CD4-positive, alpha-beta T cell (primary cell): ENCODE measurements around the gene DNAJB11. TPM values are rescaled to one million over a fixed set of nuclear protein-coding genes. Genes with fewer than 3 reads are reported as not detected.
"Not testable (repeated sequence)": the region's sequence is repeated elsewhere in the genome, so short reads cannot be mapped to it uniquely, and the experiment has no call there.

Experiments used
- ATAC-seq: fragments of 200-7000 bp; cut with Tn5 transposase; one replicate; pipeline ENCODE4 v1.10.0; 2022; ENCODE audit warnings: mild to moderate bottlenecking; ENCODE audit not compliant: poor library complexity
- CTCF ChIA-PET: fragments of 350-600 bp; sonication (Branson Sonifier 250); formaldehyde crosslinking; loops from one replicate; lab custom pipeline; 2021; ENCODE audit warnings: antibody characterized with exemption, inconsistent platforms; lab: Charles Lee
- POLR2A ChIA-PET: fragments of 350-600 bp; sonication (Branson Sonifier 250); formaldehyde crosslinking; loops from one replicate; lab custom pipeline; 2021; ENCODE audit warnings: antibody characterized with exemption, inconsistent platforms; lab: Charles Lee
- DNase-seq, 14 experiments: peaks; one replicate each; pipeline ENCODE4 v3.0.0-alpha.2; 2013 to 2020; ENCODE audit warnings: mixed read lengths in 2 of 14
- H3K27ac ChIP-seq, 2 donors: one replicate each; pipeline versions ENCODE4 v1.5.1 to v1.7.0; 2013; ENCODE audit warnings: low read length in 2 of 2, low read depth in 1 of 2, mild to moderate bottlenecking in 1 of 2
- H3K27me3 ChIP-seq, 2 experiments: 1 replicate in 1 of 2; 2 replicates in 1 of 2; pipeline versions ENCODE4 v1.6.1 to v1.7.0; 2013; ENCODE audit warnings: low read length in 2 of 2, control low read depth in 1 of 2, mild to moderate bottlenecking in 1 of 2, moderate library complexity in 1 of 2; ENCODE audit not compliant: insufficient read depth in 2 of 2, control insufficient read depth in 1 of 2
- H3K36me3 ChIP-seq: one replicate; pipeline ENCODE4 v1.6.1; 2013; ENCODE audit warnings: low read length, control low read depth; ENCODE audit not compliant: insufficient read depth
- H3K4me1 ChIP-seq: one replicate; pipeline ENCODE4 v1.6.1; 2013; ENCODE audit warnings: low read length, control low read depth; ENCODE audit not compliant: insufficient read depth
- H3K4me3 ChIP-seq: one replicate; pipeline ENCODE4 v1.5.1; 2013; ENCODE audit warnings: mild to moderate bottlenecking, low read length, moderate library complexity
- H3K9me3 ChIP-seq, 2 experiments: 1 replicate in 1 of 2; 2 replicates in 1 of 2; pipeline versions ENCODE4 v1.6.1 to v1.7.0; 2013; ENCODE audit warnings: low read length in 2 of 2, mild to moderate bottlenecking in 2 of 2, control low read depth in 1 of 2, moderate library complexity in 1 of 2; ENCODE audit not compliant: control insufficient read depth in 1 of 2, insufficient read depth in 1 of 2
- H3K27ac Mint-ChIP-seq: one replicate; pipeline ENCODE4 v1.8.0; 2020; ENCODE audit warnings: mixed read lengths
- H3K27me3 Mint-ChIP-seq: one replicate; pipeline ENCODE4 v1.8.0; 2021; ENCODE audit warnings: mixed read lengths
- H3K36me3 Mint-ChIP-seq: one replicate; pipeline ENCODE4 v1.8.0; 2021; ENCODE audit warnings: low read depth, mixed read lengths
- H3K4me1 Mint-ChIP-seq: one replicate; pipeline ENCODE4 v1.8.0; 2021; ENCODE audit warnings: low read depth, mixed read lengths
- H3K4me3 Mint-ChIP-seq: one replicate; pipeline ENCODE4 v1.8.0; 2020; ENCODE audit warnings: mild to moderate bottlenecking, mixed read lengths
- H3K9me3 Mint-ChIP-seq: one replicate; pipeline ENCODE4 v1.8.0; 2020; ENCODE audit warnings: mixed read lengths
- CTCF ChIP-seq: fragments of 200-600 bp; IDR thresholded peaks from one replicate; pipeline ENCODE4 v1.8.0; 2022; ENCODE audit warnings: antibody characterized with exemption, mild to moderate bottlenecking
- intact Hi-C, 2 experiments: fragments of 100-400 bp; cut with DNase I in 1 of 2; cut with micrococcal nuclease in 1 of 2; formaldehyde crosslinking; loops; one replicate each; pipeline versions ENCODE4 v1.15.1 to v1.9.0; 2023 to 2025; cut with DNase I, micrococcal nuclease
- total RNA-seq, 174 experiments: library from RNA in 2 of 174; stranded (reverse) in 2 of 174; gene quantifications; one replicate each; pipeline ENCODE4 v1.2.3 and lab custom pipeline; 2021 to 2026

DNAJB11 gene
- total RNA-seq, 2 experiments from 2014 or later: 69.3 to 70.3 TPM

- intact Hi-C loops: no loop called here
- Histone ChIP-seq H3K4me1 (no peaks in the 10 kb centered on the region), H3K4me3 (no peak overlapping the region), H3K9me3 (no peaks in the 10 kb centered on the region), H3K27me3 (no peaks in the 10 kb centered on the region), H3K36me3 (peaks cover 98% of the 10 kb centered on the region), H3K27ac (no peak overlapping the region)
- no peak for DNase-seq
- Mint-ChIP-seq H3K9me3 (no peaks in the 10 kb centered on the region), H3K36me3 (peaks cover 97% of the 10 kb centered on the region), H3K27ac (no peak overlapping the region), H3K4me3 (no peak overlapping the region), H3K27me3 (no peaks in the 10 kb centered on the region), H3K4me1 (peaks cover 7% of the 10 kb centered on the region)
- ATAC-seq: no peak
- ChIA-PET POLR2A (interaction anchor here (2.7 kb wide), 1 partner anchor 11 kb away, joined by 12 read pairs; the partner anchor contains the start of gene DNAJB11), CTCF (interaction anchor here (1.0 kb wide), 1 partner anchor 40 kb away, joined by 3 read pairs; no protein-coding TSS in a partner anchor)
- no peak for TF ChIP-seq CTCF
Measured at GRCh38 chr3:186580785-186581184, 10.3 kb downstream of the DNAJB11 start.

GRCh38 chr3:186582541-186582940, 12.0 kb downstream of the DNAJB11 start:
- Mint-ChIP-seq H3K4me1 (peaks cover 4% of the 10 kb centered on the region), H3K4me3 (no peak overlapping the region), H3K27me3 (no peaks in the 10 kb centered on the region), H3K27ac (no peak overlapping the region), H3K9me3 (no peaks in the 10 kb centered on the region), H3K36me3 (peaks cover 87% of the 10 kb centered on the region)
- no peak overlapping the region for H3K4me3 ChIP-seq
- no peaks in the 10 kb centered on the region for H3K9me3 ChIP-seq
- DNase-seq: no peak
- POLR2A ChIA-PET: interaction anchor here (0.6 kb wide), 1 partner anchor 12 kb away, joined by 3 read pairs; the partner anchor contains the start of gene DNAJB11
- no peak overlapping the region for H3K27ac ChIP-seq
- TF ChIP-seq CTCF: no peak
- CTCF ChIA-PET: no interaction called here
- H3K27me3 ChIP-seq: no peaks in the 10 kb centered on the region
- H3K4me1 ChIP-seq: no peaks in the 10 kb centered on the region
- intact Hi-C loops: no loop called here
- peaks cover 86% of the 10 kb centered on the region for H3K36me3 ChIP-seq
- no peak for ATAC-seq

GRCh38 chr3:186583831-186584230, 13.3 kb downstream of the DNAJB11 start:
- intact Hi-C loops: no loop called here

GRCh38 chr3:186586245-186586644, 15.7 kb downstream of the DNAJB11 start:
- H3K36me3 ChIP-seq: peaks cover 50% of the 10 kb centered on the region
- DNase-seq, intact Hi-C loops, H3K27me3 ChIP-seq, H3K27me3 Mint-ChIP-seq, H3K4me1 Mint-ChIP-seq, H3K4me3 Mint-ChIP-seq, H3K4me3 ChIP-seq, H3K9me3 ChIP-seq, H3K27ac Mint-ChIP-seq, POLR2A ChIA-PET, CTCF ChIA-PET, ATAC-seq, H3K9me3 Mint-ChIP-seq, H3K4me1 ChIP-seq, H3K27ac ChIP-seq: not testable (repeated sequence)
- peaks cover 54% of the 10 kb centered on the region for H3K36me3 Mint-ChIP-seq

More at GRCh38 chr3:186583831-186584230, 13.3 kb downstream of the DNAJB11 start:
- peaks cover 75% of the 10 kb centered on the region for H3K36me3 Mint-ChIP-seq
- H3K27me3 Mint-ChIP-seq: no peaks in the 10 kb centered on the region
- ATAC-seq (no peak), DNase-seq (no peak)
- H3K27ac Mint-ChIP-seq: no peak overlapping the region
- Histone ChIP-seq H3K4me3 (no peak overlapping the region), H3K36me3 (peaks cover 74% of the 10 kb centered on the region), H3K27ac (no peak overlapping the region), H3K9me3 (no peaks in the 10 kb centered on the region), H3K4me1 (no peaks in the 10 kb centered on the region), H3K27me3 (no peaks in the 10 kb centered on the region)
- POLR2A ChIA-PET: no interaction called here
- H3K4me1 Mint-ChIP-seq: no peaks in the 10 kb centered on the region
- no peaks in the 10 kb centered on the region for H3K9me3 Mint-ChIP-seq
- CTCF ChIA-PET: interaction anchor here (0.6 to 2.6 kb wide), 3 partner anchors 31 to 423 kb away, joined by 3 to 12 read pairs (median 4); no protein-coding TSS in a partner anchor
- H3K4me3 Mint-ChIP-seq: no peak overlapping the region
- TF ChIP-seq CTCF: no peak
